GM18858 (cell line): ENCODE data around the gene C8G.

Experiments used
- ATAC-seq: cut with Tn5 transposase; IDR thresholded peaks from one replicate; pipeline ENCODE4 v1.9.1; 2021; ENCODE audit not compliant: unreplicated experiment

C8G gene

GRCh38 chr9:136944519-136945332 is at the start of gene C8G, which contains the start of gene FBXW5:
Gene C8G, plus strand, starts transcription at chr9:136945243. Its CDS starts 78 bp downstream, at chr9:136945321.
Gene FBXW5, minus strand, starts transcription at chr9:136944738. Its CDS starts 655 bp downstream, at chr9:136944083.
- ATAC-seq: peak; percentile 72

DNA sequence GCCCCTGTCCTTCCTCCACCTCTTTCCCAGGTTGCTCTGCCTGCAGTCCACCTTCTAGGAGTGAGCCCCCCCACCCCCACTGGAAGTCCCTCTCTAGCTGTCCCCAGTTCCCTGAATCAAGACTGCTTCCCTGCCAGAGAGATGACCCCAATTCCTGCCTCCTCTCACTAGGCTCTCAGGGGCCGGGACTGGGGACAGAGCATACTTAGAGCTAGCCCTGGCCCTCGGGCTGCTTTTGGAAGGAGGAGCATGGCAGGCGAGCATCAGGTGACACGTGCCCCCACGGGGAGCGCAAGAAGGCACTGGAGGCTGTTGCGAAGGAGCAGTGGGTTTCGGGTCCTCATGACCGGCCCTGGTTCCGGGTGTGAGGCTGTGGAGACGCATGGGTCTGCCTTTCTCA is 49.0 kb upstream of the C8G start:
- ATAC-seq: no peak

DNA sequence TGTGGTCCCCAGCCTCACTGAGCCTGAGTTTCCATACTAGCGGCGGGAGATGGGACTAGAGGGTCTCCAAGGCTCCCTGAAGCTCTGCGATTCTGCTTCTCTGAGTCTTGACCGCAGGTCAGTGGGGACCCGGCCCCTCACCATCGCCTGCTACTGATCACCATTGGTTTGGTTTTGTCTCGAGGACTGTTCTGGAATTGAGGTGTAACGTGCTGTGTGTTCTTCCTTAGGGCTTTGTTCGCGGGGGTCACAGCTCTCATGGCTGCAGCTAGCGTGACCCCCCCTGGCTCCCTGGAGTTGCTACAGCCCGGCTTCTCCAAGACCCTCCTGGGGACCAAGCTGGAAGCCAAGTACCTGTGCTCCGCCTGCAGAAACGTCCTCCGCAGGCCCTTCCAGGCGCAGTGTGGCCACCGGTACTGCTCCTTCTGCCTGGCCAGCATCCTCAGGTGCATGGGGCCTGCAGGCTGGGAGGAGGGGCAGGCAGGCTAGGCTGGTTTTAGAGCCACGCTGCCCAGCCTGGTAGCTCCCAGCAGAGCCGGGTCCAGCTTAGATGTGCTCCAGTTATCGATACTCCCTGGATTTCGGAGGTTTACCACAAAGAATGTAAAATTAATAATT is 46.5 kb upstream of the C8G start:
- ATAC-seq: no peak

GRCh38 chr9:136899196-136899595 is 45.8 kb upstream of the C8G start:
- ATAC-seq: no peak

GRCh38 chr9:136900556-136900955 is 44.5 kb upstream of the C8G start:
- no peak for ATAC-seq

DNA sequence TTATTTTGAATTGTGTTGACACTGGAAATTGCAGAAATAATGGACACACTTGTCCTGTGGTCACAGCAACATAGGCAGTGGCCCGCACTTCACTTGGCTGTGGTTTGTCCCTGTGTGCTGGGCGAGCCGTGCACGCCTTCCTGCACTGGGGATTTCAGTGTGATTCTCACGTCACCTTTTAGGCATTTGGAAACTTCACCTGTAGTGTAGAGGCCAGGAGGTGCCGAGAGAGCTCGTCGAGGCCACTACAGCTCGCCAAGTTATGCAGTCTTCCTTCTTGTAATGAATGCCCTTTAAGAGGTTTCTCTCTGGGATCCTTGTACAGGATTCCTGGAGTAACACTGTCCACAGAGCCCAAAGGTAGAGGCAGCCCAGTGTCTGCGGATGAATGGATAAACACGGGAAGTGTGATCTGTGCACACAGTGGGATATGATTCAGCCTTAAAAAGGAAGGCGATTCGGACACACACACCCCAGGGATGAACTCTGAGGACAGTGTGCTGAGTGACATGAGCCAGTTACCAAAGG is 44.0 kb upstream of the C8G start:
- ATAC-seq: no peak

DNA sequence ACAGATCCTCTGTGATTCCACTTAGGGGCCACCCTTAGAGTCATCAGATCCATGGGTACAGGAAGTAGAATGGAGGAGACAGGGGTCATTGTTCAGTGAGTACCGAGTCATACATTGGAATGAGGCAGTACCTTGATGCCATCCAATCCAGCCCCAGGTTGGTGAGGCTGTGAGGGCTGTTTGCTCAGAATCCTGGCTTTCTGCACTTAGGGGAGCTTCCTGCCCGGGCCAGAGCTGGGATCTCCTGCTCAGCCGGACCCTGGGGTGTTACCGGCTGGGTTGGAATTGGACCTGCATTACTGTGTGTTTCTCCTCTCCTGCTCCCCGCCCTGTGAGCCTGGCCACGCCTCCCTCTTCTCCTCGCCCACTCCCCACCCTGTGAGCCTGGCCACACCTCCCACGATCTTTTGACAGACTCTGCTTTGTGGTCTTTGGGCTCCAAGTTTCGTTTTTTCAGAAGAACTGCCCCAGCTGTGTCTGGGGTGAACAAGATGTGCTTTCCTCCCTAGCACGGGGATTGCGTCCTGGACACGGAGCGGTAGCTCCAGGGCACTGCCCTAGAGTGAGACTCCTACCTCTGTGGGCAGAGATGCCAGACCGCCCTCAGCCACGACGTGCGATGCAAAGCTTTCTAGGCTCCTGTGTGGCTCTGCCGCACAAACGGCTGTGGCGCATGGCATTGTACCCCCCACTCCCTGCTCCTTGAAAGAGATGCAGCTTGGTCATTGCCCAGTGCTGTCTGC is 43.4 kb upstream of the C8G start:
- ATAC-seq: no peak

DNA sequence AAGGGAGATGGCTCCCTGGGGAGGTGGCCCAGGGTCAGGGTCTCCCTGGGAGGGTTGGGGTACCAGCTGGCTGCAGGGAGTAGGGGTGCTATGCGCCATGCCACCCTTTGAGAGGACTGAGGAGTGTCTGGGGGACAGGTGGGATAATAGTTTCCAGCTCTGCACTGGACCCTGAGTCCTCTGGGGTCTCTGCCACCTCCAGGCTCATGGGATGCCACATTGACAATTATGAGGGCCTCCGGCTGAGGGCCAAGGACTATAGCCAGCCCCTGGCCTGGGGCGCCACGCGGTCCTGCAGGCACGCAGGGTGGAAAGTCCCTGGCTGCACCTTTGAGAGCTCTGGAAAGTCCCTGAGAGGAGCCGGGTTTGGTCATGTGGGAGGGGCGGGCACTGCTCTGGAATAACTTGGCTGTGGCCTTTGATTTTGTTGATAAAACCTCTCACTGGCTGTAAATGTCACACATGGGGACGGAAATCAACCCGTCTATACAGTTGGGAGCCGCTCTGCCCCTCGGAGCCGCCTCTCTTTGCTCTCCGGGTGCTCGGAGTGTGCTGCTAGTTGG is 42.7 kb upstream of the C8G start:
- ATAC-seq: no peak

DNA sequence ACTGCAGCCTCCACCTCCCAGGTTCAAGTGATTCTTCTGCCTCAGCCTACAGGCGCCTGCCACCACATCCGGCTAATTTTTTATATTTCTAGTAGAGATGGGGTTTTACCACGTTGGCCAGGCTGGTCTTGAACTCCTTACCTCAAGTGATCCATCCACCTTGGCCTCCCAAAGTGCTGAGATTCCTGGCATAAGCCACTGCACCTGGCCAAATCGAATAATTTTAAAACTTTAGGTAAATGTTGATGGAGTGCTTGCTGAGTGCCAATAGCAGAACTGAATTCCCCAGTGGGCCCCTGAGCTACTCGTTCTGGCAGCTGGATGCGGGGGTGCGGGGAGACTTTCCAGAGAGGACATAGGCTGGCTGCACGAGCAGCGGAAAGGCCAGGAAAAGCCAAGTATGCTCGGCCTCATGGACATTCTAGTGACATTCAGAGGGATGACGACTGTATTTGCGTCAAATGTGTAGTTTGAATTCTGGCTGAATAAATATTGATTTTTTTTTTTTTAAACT is 41.9 kb upstream of the C8G start:
- ATAC-seq: no peak

- ATAC-seq: no peak
Observed at GRCh38 chr9:136906266-136906665, 38.8 kb upstream of the C8G start.

- no peak for ATAC-seq
Observed at GRCh38 chr9:136907011-136907914, 37.8 kb upstream of the C8G start.

- ATAC-seq: no peak
Observed at GRCh38 chr9:136910197-136910900, 34.7 kb upstream of the C8G start.

DNA sequence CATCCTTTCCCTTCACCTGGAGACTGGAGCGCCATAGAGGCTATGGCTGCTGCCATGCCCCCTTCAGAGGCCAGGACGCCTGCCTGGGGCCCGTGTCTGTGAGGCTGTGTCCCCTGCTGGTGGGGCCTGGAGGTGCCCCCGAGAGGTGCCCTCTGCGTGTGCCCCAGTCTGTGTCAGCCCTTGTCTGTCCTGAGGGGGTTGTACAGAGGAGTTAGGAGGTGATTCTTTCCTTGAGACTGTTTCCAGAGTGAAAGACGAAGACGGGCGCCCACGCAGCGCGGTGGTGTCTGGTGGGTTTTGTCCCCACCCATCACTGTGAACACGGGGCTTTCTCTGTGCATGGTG is 34.2 kb upstream of the C8G start:
- ATAC-seq: no peak

DNA sequence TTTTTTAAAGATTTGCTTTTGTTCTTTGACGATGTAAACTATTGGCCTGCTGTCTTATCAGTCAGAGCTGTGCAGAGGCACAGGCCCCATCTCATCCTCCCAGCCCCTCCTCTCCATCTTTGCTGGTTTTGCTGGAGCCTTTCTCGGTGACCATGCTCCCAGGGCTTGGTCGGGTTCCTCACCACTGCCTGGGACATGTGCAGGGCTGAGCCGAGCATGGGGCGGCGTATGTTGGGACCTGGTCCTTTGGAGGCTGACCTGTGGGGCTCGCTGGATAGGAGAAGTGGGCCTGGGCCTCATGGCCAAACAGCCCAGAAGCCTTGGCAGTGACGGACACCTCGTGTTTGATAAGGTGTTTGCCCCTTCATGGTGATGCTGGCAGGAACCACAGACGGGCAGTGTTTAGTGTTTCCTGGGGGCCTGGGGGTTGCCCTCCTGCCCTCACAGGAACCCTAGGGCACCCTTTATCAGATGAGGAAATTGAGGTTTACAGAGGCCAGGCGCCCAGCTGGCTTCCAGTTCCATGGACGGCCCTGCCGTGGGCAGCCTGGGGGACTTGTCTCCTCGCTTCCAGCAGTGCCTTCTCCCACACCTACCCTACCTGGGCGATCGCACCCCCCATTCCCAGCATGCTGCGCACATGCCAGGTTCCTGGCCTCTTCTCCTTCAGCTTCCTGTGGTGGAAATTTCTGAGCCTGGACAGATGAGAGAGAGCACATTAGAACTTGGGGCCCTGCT is 31.2 kb upstream of the C8G start:
- ATAC-seq: no peak

- no peak for ATAC-seq
Observed at GRCh38 chr9:136915632-136916329, 29.3 kb upstream of the C8G start.

- no peak for ATAC-seq
Observed at GRCh38 chr9:136916330-136917184, 28.5 kb upstream of the C8G start.

- no peak for ATAC-seq
Observed at GRCh38 chr9:136917902-136918301, 27.1 kb upstream of the C8G start.
